Ovary (tissue), 9 donors: ENCODE data around the gene KIAA1671. TPM values are rescaled to one million over a fixed set of nuclear protein-coding genes. Genes with fewer than 3 reads are reported as not detected.

Experiments
- DNase-seq, 5 donors: peaks; one replicate each; pipeline ENCODE4 v3.0.0-alpha.2; 2019 to 2020
- H3K27ac ChIP-seq, 2 donors: fragments of 200-600 bp; one replicate each; pipeline versions ENCODE4 v1.5.1 to v1.8.0; 2019 to 2022
- H3K27me3 ChIP-seq: fragments of 200-600 bp; one replicate; pipeline ENCODE4 v1.8.0; 2022
- H3K36me3 ChIP-seq: fragments of 200-600 bp; sonication (generic); one replicate; pipeline ENCODE4 v1.5.1; 2019
- H3K4me1 ChIP-seq: one replicate; pipeline ENCODE4 v1.8.1; 2013; ENCODE audit warnings: mild to moderate bottlenecking, moderate library complexity; ENCODE audit not compliant: insufficient read depth
- H3K4me3 ChIP-seq: fragments of 200-600 bp; sonication (generic); one replicate; pipeline ENCODE4 v1.5.1; 2017
- H3K9me3 ChIP-seq, 2 donors: fragments of 200-600 bp in 1 of 2; sonication (generic) in 1 of 2; one replicate each; pipeline versions ENCODE4 v1.5.1 to v1.8.1; 2013 to 2019; ENCODE audit warnings: mild to moderate bottlenecking in 1 of 2, moderate library complexity in 1 of 2
- CTCF ChIP-seq, 3 donors: fragments of 450-650 bp in 2 of 3; fragments of 200-600 bp in 1 of 3; IDR thresholded peaks; one replicate each; pipeline versions ENCODE4 v1.5.1 to v1.8.0; 2016 to 2022; ENCODE audit warnings: antibody characterized with exemption in 3 of 3, mild to moderate bottlenecking in 1 of 3
- EP300 ChIP-seq: sonication (generic); formaldehyde crosslinking; IDR thresholded peaks from one replicate; pipeline ENCODE4 v1.6.1; 2017; ENCODE audit warnings: antibody characterized with exemption
- POLR2A ChIP-seq: fragments of 450-650 bp; IDR thresholded peaks from one replicate; pipeline ENCODE4 v1.6.1; 2017; ENCODE audit warnings: antibody characterized with exemption, mild to moderate bottlenecking, moderate library complexity
- WGBS, 3 donors: extraction: QIAGEN DNeasy Blood & Tissue Kit in 1 of 3; methylation state at CpG; one replicate each; pipeline versions ENCODE4 v1.1.5 to v1.1.7; 2013 to 2017; 5-methylcytosine and 5-hydroxymethylcytosine counted together
- intact Hi-C, 4 donors: fragments of 100-400 bp; cut with DNase I; formaldehyde crosslinking; loops; one replicate each; pipeline versions ENCODE4 v1.11.0 to v1.15.1; 2022 to 2023
- polyA plus RNA-seq, 2 donors: library from polyadenylated mRNA; stranded (reverse); fragments of 200-250 nt in 1 of 2; fragments of 350-450 nt in 1 of 2; fragmentation: Illumina TruSeq in 1 of 2; extraction: RNeasy Lipid Tissue Mini Kit (QIAGEN cat#74804) in 1 of 2; gene quantifications; one replicate each; pipeline ENCODE4 v1.2.3, GENCODE V29; 2013 to 2014
- total RNA-seq, 7 donors: library from RNA; depleted of rRNA in 2 of 7; stranded (reverse); fragments of >200 nt in 2 of 7; fragmentation: NEBNext Ultra II Directional in 3 of 7; extraction: Animal tissue kit (Norgen Biotek cat#: 25700) in 3 of 7; gene quantifications; one replicate each; pipeline versions ENCODE4 v1.1.0 to v1.2.4, GENCODE V29; 2016 to 2023
- donor health status: DM: no; HTN: no; CAD: no; lungs with moderate emphysema.
- donor health status: DM: no; HTN: no; CAD: no.
- donor health status: Bipolar disorder and iron deficiency.
- donor health status: DM: yes; HTN: yes; CAD: no.
- donor health status: DM: no; HTN: no; CAD: no.
- donor health status: DM: yes; HTN: yes; CAD: no.

KIAA1671 gene
- total and polyA plus RNA-seq, 9 donors: 9.8 to 27.9 (median 24.5) TPM

GRCh38 chr22:25030636-25031035 lies 78.1 kb downstream of the KIAA1671 start:
- Histone ChIP-seq H3K27ac (no peak overlapping the region), H3K4me3 (no peak overlapping the region), H3K9me3 (no peaks in the 10 kb centered on the region), H3K27me3 (no peaks in the 10 kb centered on the region), H3K36me3 (no peaks in the 10 kb centered on the region), H3K4me1 (no peaks in the 10 kb centered on the region)
- 81 to 84% (median 83%) methylated on average over 7 of the region's 7 CpGs for WGBS, 3 donors
- intact Hi-C loops: no loop called here
- DNase-seq: no peak
- no peak for TF ChIP-seq EP300
- TF ChIP-seq CTCF (IDR thresholded peaks at IDR 0.05): no peak
- TF ChIP-seq POLR2A: no peak

DNA sequence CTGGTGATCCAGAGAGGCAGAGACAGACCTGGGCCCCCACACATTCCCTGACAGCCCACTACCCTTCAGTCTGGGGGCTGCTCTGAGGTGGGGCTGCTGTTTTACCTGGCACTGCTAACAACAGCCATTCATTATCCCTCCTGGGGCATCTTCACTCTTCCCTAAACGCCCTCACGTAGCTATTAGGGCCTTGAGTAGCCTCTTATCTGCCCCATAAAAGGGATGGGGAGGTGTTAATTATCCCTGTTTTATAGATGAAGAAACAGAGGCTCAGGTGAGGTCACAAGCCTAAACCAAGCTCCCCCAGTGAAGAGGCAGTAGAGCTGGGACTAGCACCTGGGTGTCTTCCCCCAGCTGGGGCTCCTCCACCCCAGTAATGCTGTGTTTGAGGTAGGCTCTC lies 79.5 kb downstream of the KIAA1671 start:
- H3K36me3 ChIP-seq: no peaks in the 10 kb centered on the region
- 75 to 80% (median 78%) methylated on average over 2 of the region's 2 CpGs for WGBS, 3 donors
- no peaks in the 10 kb centered on the region for H3K4me1 ChIP-seq
- H3K4me3 ChIP-seq: no peak overlapping the region
- no peak for DNase-seq
- TF ChIP-seq EP300 (no peak), CTCF (IDR thresholded peaks at IDR 0.05) (no peak), POLR2A (no peak)
- no peaks in the 10 kb centered on the region for H3K27me3 ChIP-seq
- no peaks in the 10 kb centered on the region for H3K9me3 ChIP-seq
- intact Hi-C loops: no loop called here
- no peak overlapping the region for H3K27ac ChIP-seq

- no peaks in the 10 kb centered on the region for H3K36me3 ChIP-seq
- no peak for DNase-seq
- intact Hi-C loops: no loop called here
Measured at GRCh38 chr22:25035715-25036114, 83.2 kb downstream of the KIAA1671 start.

DNA sequence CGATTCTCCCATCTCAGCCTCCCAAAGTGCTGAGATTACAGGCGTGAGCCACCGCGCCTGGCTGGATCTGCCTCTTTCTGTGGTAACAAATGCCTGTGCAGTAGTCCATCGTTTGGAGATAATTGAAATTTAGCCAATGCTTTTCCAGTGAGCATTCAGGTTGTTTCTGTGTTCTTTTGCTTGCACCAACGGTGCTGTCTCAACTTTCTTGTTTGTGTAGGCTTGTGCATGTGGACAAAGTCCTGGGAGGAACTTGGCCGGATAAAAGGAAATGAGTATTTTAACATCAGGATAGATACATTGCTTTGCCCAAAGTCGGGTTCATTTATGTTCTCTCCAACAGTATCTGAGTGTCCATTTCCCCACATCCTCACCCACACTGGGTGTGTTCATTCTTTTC lies 85.7 kb downstream of the KIAA1671 start:
- intact Hi-C loops: no loop called here
- TF ChIP-seq POLR2A (no peak), CTCF (IDR thresholded peaks at IDR 0.05) (no peak), EP300 (no peak)

More at GRCh38 chr22:25035715-25036114, 83.2 kb downstream of the KIAA1671 start:
- Histone ChIP-seq H3K27ac (no peak overlapping the region), H3K4me3 (no peak overlapping the region), H3K27me3 (no peaks in the 10 kb centered on the region), H3K4me1 (no peaks in the 10 kb centered on the region), H3K9me3 (no peaks in the 10 kb centered on the region)
- WGBS, 3 donors: 97 to 99% (median 98%) methylated on average over 2 of the region's 2 CpGs
- no peak for TF ChIP-seq EP300
- no peak for TF ChIP-seq CTCF (IDR thresholded peaks at IDR 0.05)
- no peak for TF ChIP-seq POLR2A

More for the DNA sequence above, 85.7 kb downstream of the KIAA1671 start:
- WGBS, 3 donors: 92 to 94% (median 94%) methylated on average over 8 of the region's 8 CpGs
- no peaks in the 10 kb centered on the region for H3K9me3 ChIP-seq
- no peak overlapping the region for H3K27ac ChIP-seq
- no peaks in the 10 kb centered on the region for H3K27me3 ChIP-seq
- H3K36me3 ChIP-seq: no peaks in the 10 kb centered on the region
- no peak for DNase-seq
- no peak overlapping the region for H3K4me3 ChIP-seq
- no peaks in the 10 kb centered on the region for H3K4me1 ChIP-seq
